Endothelial cell of umbilical vein (primary cell): ENCODE measurements around the gene SYT2. TPM values are rescaled to one million over a fixed set of nuclear protein-coding genes. Genes with fewer than 3 reads are reported as not detected.

Source experiments
- BruUV-seq: library from RNA; stranded (reverse); fragments of 400-500 nt; replicated peaks from 2 replicates; lab custom pipeline; 2021; lab: Mats Ljungman, UMichigan
- CTCF ChIA-PET: fragments of 300-600, 350-600 bp; sonication (Branson Sonifier 250); formaldehyde crosslinking; loops from one replicate; lab custom pipeline; 2021; ENCODE audit warnings: antibody characterized with exemption, inconsistent platforms; lab: Charles Lee
- POLR2A ChIA-PET: fragments of 300-600, 350-600 bp; sonication (Branson Sonifier 250); formaldehyde crosslinking; loops from one replicate; lab custom pipeline; 2021; ENCODE audit warnings: antibody characterized with exemption, inconsistent platforms; lab: Charles Lee
- DNase-seq: peaks from one replicate; pipeline ENCODE4 v3.0.0-alpha.2; 2011; ENCODE audit warnings: low read depth, low spot score
- FAIRE-seq: peaks from 2 replicates; lab custom pipeline; 2011; peaks lifted over from hg19 to GRCh38; lab: Jason Lieb, UNC
- H2AFZ ChIP-seq: 2 replicates; pipeline ENCODE4 v1.6.0; 2012; ENCODE audit warnings: low read depth, low read length, control low read depth, inconsistent platforms
- H3K27ac ChIP-seq: 2 replicates; pipeline ENCODE4 v1.5.1; 2011; ENCODE audit warnings: low read depth, mild to moderate bottlenecking, control low read depth, low read length, moderate library complexity; ENCODE audit not compliant: insufficient read depth
- H3K27me3 ChIP-seq, 2 experiments: 2 replicates each; pipeline versions ENCODE4 v1.6.0 to v1.6.1; 2011; ENCODE audit warnings: low read length in 2 of 2, mixed read lengths in 1 of 2; ENCODE audit not compliant: control insufficient read depth in 2 of 2, insufficient read depth in 2 of 2
- H3K36me3 ChIP-seq, 2 experiments: 2 replicates in 1 of 2; 3 replicates in 1 of 2; pipeline ENCODE4 v1.5.1; 2011; ENCODE audit warnings: low read length in 2 of 2, mild to moderate bottlenecking in 1 of 2, moderate library complexity in 1 of 2; ENCODE audit not compliant: control insufficient read depth in 2 of 2, insufficient read depth in 2 of 2; ENCODE audit errors: extremely low read depth in 1 of 2
- H3K4me1 ChIP-seq: 3 replicates; pipeline ENCODE4 v1.5.1; 2011; ENCODE audit warnings: mild to moderate bottlenecking, low read length; ENCODE audit not compliant: control insufficient read depth, insufficient read depth; ENCODE audit errors: extremely low read depth
- H3K4me2 ChIP-seq: 2 replicates; pipeline ENCODE4 v1.6.1; 2011; ENCODE audit warnings: low read length, control low read depth, mixed read lengths; ENCODE audit not compliant: insufficient read depth
- H3K4me3 ChIP-seq, 3 experiments: fragments of 200-600 bp in 1 of 3; sonication (generic), shearing (Covaris generic) in 1 of 3; replicated peaks in 1 of 3; 2 replicates each; pipeline ENCODE4 v1.5.1; 2011 to 2016; ENCODE audit warnings: control low read depth in 3 of 3, low read length in 3 of 3, mild to moderate bottlenecking in 2 of 3, inconsistent platforms in 1 of 3, low read depth in 1 of 3, moderate library complexity in 1 of 3; ENCODE audit not compliant: insufficient read depth in 1 of 3
- H3K79me2 ChIP-seq: 2 replicates; pipeline ENCODE4 v1.6.0; 2012; ENCODE audit warnings: low read length, inconsistent platforms; ENCODE audit not compliant: control insufficient read depth, insufficient read depth
- H3K9ac ChIP-seq: replicated peaks from 2 replicates; pipeline ENCODE3; 2011; ENCODE audit warnings: low read length, control low read depth; ENCODE audit not compliant: insufficient read depth; ENCODE audit errors: extremely low read depth
- H3K9me1 ChIP-seq: replicated peaks from 3 replicates; pipeline ENCODE4 v1.6.0; 2011; ENCODE audit warnings: mild to moderate bottlenecking, low read length; ENCODE audit not compliant: control insufficient read depth, insufficient read depth; ENCODE audit errors: extremely low read depth
- H3K9me3 ChIP-seq: replicated peaks from 2 replicates; pipeline ENCODE4 v1.5.1; 2012; ENCODE audit warnings: low read length, inconsistent platforms; ENCODE audit not compliant: control insufficient read depth, insufficient read depth
- H4K20me1 ChIP-seq: replicated peaks from 2 replicates; pipeline ENCODE3; 2011; ENCODE audit warnings: mild to moderate bottlenecking, low read length; ENCODE audit not compliant: control insufficient read depth, insufficient read depth; ENCODE audit errors: extremely low read depth
- CTCF ChIP-seq, 2 donors: IDR thresholded peaks; 1 replicate in 1 of 2; 2 replicates in 1 of 2; pipeline ENCODE4 v1.5.1; 2011; ENCODE audit warnings: low read length in 2 of 2, mild to moderate bottlenecking in 2 of 2, moderate library complexity in 2 of 2, control low read depth in 1 of 2, inconsistent platforms in 1 of 2, low read depth in 1 of 2; ENCODE audit not compliant: insufficient read depth in 1 of 2; ENCODE audit errors: extremely low read depth in 1 of 2
- EZH2 ChIP-seq: IDR thresholded peaks from 2 replicates; pipeline ENCODE4 v1.6.1; 2012; ENCODE audit warnings: borderline replicate concordance, low read depth, mild to moderate bottlenecking, moderate library complexity, low read length, inconsistent platforms; ENCODE audit not compliant: severe bottlenecking
- FOS ChIP-seq: IDR thresholded peaks from 2 replicates; pipeline ENCODE4 v1.6.1; 2011; ENCODE audit warnings: mild to moderate bottlenecking, low read length, moderate library complexity, borderline replicate concordance; ENCODE audit not compliant: insufficient read depth
- GATA2 ChIP-seq: IDR thresholded peaks from 2 replicates; pipeline ENCODE4 v1.7.0; 2011; ENCODE audit warnings: low read depth, mild to moderate bottlenecking, moderate library complexity, mixed read lengths, low read length; ENCODE audit not compliant: insufficient read length, insufficient read depth
- JUN ChIP-seq: IDR thresholded peaks from 2 replicates; pipeline ENCODE4 v1.6.1; 2011; ENCODE audit warnings: borderline replicate concordance, low read depth; ENCODE audit not compliant: insufficient read length, insufficient read depth
- MYC ChIP-seq: IDR thresholded peaks from one replicate; pipeline ENCODE4 v1.6.1; 2011; ENCODE audit warnings: mild to moderate bottlenecking, low read depth, low read length
- POLR2A ChIP-seq: IDR thresholded peaks from 2 replicates; pipeline ENCODE4 v1.6.1; 2012; ENCODE audit warnings: low read depth, mild to moderate bottlenecking, control low read depth, low read length
- POLR2AphosphoS5 ChIP-seq: IDR thresholded peaks from 2 replicates; pipeline ENCODE4 v1.6.1; 2012; ENCODE audit warnings: low read depth, mild to moderate bottlenecking, control low read depth, low read length, moderate library complexity; ENCODE audit not compliant: insufficient read depth
- dilution Hi-C: fragments of 300-500 bp; cut with MboI; formaldehyde crosslinking; loops from one replicate; pipeline ENCODE4 v1.15.0; 2019; ENCODE audit warnings: low sequenced_read_pairs; ENCODE audit not compliant: extremely low pct_ligation_motif_present
- intact Hi-C: fragments of 100-400 bp; cut with micrococcal nuclease; formaldehyde crosslinking; loops from one replicate; pipeline ENCODE4 v1.10.0; 2022
- polyA plus RNA-seq, 4 experiments: library from polyadenylated mRNA; depleted of rRNA in 3 of 4; stranded (reverse) in 3 of 4; unstranded in 1 of 4; fragments of >200 nt; gene quantifications; 2 replicates each; pipeline versions ENCODE4 v1.2.1 to v1.2.3, GENCODE V29; 2011 to 2012; ENCODE audit warnings: missing spikeins in 1 of 4
- total RNA-seq: library from RNA; stranded (reverse); gene quantifications from 2 replicates; pipeline ENCODE4 v1.2.3, GENCODE V29; 2021
- TF ChIP-seq, protein P1 (sequence below): IDR thresholded peaks from 2 replicates; pipeline ENCODE4 v1.6.1; 2011; ENCODE audit not compliant: insufficient read depth, insufficient read length

Gene SYT2
- total and polyA plus RNA-seq, 2 donors (not counting 3 experiments of a cell fraction or from before 2014, with no cell fraction given) = not detected

DNA sequence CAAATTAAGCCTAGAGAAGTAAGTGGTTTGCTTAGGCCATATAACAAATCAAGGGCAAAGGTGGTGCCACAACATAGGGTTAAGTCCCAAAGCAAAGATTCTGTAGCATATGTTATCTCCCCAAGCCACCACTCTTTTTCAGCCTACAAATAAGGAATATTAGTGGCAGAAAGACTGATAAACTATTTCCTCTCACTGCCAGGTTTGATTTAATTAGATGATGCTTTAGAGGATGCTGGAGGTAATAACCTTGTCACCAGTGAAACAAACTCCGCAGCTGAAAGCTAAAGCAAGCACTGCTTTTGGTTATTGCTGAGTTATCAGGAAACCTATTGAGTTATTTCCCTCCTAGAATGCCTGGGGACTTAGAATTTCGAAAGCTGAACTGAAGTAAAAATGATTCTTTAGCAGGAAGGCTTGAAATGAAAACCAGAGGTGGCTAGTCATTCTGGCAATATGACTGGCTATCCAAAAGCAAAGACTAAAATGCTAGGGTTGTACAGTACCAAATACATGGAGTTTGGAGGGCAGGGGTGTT is 145.2 kb downstream of the SYT2 start:
- POLR2A ChIA-PET = no interaction called here
- Histone ChIP-seq H3K36me3 (no peaks in the 10 kb centered on the region), H3K4me3 (no peak overlapping the region), H3K4me2 (no peak overlapping the region), H3K4me1 (no peaks in the 10 kb centered on the region), H3K27ac (no peak overlapping the region), H4K20me1 (no peaks in the 10 kb centered on the region), H3K9me1 (no peaks in the 10 kb centered on the region), H3K9me3 (no peaks in the 10 kb centered on the region), H3K27me3 (no peaks in the 10 kb centered on the region), H3K9ac (no peak overlapping the region), H3K79me2 (no peaks in the 10 kb centered on the region), H2AFZ (no peak overlapping the region)
- CTCF ChIA-PET = interaction anchor here (1.2 kb wide), 1 partner anchor 11 kb away, joined by 3 read pairs; no protein-coding TSS in a partner anchor
- no peak for TF ChIP-seq JUN
- no peak for TF ChIP-seq MYC
- TF ChIP-seq GATA2 = no peak
- no peak for TF ChIP-seq CTCF (IDR thresholded peaks at IDR 0.05; ENCODE audit: extremely low read depth in 1 of 2, insufficient read depth in 1 of 2, low read depth in 1 of 2, low read length in 2 of 2)
- TF ChIP-seq FOS = no peak
- no peak for TF ChIP-seq POLR2AphosphoS5
- no peak for TF ChIP-seq EZH2
- TF ChIP-seq POLR2A = no peak
- TF ChIP-seq, protein P1, sequence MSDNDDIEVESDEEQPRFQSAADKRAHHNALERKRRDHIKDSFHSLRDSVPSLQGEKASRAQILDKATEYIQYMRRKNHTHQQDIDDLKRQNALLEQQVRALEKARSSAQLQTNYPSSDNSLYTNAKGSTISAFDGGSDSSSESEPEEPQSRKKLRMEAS = no peak
- intact Hi-C loops (no loop called here), dilution Hi-C loops (no loop called here)
- BruUV-seq = no TSS peak
- DNase-seq (no peak), FAIRE-seq (no peak)
